Cardiac septum (tissue), 1 donor: ENCODE data around the gene NACC2. TPM values are rescaled to one million over a fixed set of nuclear protein-coding genes. Genes with fewer than 3 reads are reported as not detected.
"Not testable (repeated sequence)": the region's sequence is repeated elsewhere in the genome, so short reads cannot be mapped to it uniquely, and the experiment has no call there.

Source experiments
- DNase-seq: peaks from one replicate; pipeline ENCODE4 v3.0.0-alpha.2; 2020; ENCODE audit warnings: low spot score
- intact Hi-C: fragments of 100-400 bp; cut with DNase I; formaldehyde crosslinking; loops from one replicate; pipeline ENCODE4 v1.14.0; 2022
- total RNA-seq: library from RNA; stranded (reverse); fragmentation: NEBNext Ultra II Directional; extraction: Animal tissue kit (Norgen Biotek cat#: 25700); gene quantifications from one replicate; pipeline ENCODE4 v1.2.1, GENCODE V29; 2021
- donor health status: DM: no; HTN: no; CAD: no.

NACC2 gene
- total RNA-seq, 1 donor from 2014 or later, result 57.8 TPM

DNA sequence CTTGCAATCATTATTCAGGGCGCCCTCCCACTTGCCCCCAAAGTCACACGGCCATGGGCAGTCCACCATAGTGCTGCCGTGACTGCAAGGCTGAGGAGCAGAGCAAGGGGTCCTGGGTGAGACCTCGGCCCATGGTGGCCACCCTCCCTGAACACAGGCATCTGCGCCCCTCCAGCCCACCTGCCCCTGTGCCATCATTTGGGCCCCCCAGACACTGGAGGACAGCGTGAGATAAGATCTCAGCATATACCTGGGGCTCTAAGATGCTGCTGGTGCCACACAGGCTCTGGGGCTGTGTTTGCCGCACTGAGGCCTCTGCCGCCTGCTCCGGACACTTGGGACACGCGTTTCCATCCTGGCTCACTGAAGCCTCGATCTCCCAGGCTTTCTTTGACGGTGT lies 20.1 kb upstream of the NACC2 start:
- intact Hi-C loops, result loop anchor here (5.0 kb wide), 1 partner anchor 208 kb away; the partner anchor contains the start of gene CAMSAP1
- DNase-seq, result no peak

DNA sequence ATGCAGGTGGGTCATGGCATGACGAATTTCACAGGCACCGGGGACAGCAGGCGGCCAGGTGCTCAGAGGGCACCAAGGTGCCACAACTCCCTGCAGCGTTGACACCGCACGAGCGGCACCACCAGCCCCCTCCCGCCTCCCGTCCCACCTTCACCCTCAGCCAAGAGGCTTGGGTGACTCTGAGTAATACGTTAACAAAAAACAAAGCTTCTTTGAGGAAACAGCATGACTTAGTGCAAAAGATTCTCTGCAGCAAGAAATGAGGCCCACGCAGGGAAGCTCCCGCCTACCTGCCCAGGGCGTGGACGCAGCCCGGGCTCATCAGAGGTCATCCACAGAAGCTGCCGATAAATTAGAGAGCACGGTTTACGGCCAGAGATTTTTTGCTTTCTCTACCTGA lies 19.5 kb upstream of the NACC2 start:
- intact Hi-C loops, result loop anchor here (5.0 kb wide), 1 partner anchor 207 kb away; the partner anchor contains the start of gene CAMSAP1
- DNase-seq, result no peak

DNA sequence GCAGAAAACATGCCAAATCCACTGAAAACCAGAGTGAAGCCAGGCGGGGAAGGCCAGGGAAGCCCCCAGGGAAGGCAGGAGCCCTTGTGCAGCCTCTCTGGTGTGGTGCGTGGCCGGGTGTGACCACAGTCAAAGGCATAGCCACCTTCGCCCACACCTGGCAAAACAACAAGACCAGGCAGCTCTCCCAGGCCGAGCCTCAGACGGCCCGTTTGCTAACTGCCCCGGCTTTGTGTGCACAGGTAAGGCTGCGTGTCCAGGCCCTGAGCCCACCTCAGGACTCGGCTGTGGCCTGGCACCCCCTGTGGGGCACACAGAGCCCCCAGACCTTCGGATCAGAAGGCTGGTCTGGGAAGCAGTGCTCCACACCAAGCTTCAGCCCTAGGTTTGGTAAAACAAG lies 17.5 kb upstream of the NACC2 start:
- no peak for DNase-seq
- intact Hi-C loops, result no loop called here

DNA sequence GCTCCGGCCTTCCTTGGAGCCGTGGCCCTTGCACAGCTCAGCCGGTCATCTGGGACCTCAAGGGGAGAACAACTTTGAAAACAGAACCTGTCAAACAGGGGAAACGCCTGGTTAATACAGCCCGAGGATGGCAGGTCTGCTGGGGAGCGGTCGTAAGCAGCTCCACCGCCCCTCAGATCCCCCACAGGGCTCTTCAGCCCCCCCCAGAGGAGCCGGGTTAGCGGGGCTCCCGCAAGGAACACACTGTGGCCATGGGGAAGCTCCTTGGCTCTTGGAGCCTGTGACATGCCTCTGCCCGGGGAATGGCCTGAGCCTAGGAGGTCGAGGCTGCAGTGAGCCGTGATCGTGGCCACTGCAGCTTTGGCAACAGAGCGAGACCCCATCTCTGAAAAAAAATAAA lies 16.8 kb upstream of the NACC2 start:
- intact Hi-C loops, result no loop called here
- DNase-seq, result no peak

DNA sequence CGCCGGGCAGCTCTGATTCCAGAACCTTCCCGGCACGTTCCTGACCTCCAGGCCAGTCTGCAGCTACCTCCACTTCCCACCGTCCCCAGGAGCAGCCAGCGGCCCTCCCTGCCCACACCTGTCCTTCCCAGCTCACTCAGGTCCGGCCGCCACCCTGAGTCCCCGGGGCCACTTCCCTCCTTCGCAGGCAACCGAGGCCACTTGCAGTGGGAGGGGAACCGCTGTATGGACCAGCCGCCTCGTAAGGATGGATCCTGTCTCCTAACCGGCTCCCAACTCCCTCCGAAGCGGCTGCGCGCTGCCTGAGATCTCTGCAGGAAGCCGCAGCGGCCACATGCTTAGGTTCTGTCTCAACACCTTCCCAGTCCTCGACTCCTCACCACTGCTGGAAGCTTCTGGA lies 16.1 kb upstream of the NACC2 start:
- intact Hi-C loops, result no loop called here
- no peak for DNase-seq

DNA sequence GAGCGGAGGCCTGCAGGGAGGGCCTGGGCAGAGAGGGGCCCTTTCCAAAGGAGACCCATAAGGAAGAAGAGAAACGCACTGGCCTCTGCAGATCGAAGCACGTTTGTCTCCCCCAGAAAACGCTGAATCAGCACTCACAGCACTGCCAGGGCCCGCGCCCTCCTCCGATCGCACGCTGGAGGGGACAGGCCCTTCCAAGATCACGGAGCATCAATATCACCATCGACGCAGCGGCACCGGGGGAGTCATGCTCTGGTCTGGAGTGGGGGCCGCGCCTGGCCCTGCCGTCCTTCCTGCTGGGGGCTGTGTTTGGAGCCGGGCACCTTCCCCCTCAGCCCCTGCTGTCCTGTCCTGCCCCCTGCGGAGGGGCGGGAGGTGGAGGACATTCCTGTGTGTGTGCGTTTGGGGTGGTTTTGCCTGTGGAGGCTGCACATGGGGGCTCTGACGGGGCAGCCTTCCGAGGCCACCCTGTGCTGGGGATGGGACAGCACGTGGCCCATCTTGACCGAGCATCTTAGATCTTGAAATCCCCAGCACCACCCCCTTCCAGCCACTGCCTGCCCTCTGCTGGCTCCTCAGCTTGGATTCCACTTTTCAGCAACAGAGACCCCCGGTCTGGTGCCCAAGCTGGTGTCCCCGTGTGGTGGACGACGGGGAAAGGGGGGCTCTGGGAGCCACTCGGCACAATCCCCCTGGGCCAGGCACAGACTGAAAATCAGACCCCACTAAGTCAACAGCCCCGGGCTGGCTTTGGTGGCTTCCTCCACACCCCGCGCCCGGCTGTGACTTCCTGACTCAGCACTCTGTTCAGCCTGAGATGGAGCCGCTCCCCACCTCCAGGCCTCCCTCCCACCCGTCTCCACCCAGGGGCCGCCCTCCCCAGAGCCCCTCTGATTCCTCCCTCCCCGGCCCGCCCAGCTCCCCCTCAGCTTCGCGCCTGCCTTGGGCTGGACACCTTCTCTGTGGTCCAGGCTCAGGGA lies 15.3 kb upstream of the NACC2 start:
- intact Hi-C loops, result no loop called here
- DNase-seq, result no peak

DNA sequence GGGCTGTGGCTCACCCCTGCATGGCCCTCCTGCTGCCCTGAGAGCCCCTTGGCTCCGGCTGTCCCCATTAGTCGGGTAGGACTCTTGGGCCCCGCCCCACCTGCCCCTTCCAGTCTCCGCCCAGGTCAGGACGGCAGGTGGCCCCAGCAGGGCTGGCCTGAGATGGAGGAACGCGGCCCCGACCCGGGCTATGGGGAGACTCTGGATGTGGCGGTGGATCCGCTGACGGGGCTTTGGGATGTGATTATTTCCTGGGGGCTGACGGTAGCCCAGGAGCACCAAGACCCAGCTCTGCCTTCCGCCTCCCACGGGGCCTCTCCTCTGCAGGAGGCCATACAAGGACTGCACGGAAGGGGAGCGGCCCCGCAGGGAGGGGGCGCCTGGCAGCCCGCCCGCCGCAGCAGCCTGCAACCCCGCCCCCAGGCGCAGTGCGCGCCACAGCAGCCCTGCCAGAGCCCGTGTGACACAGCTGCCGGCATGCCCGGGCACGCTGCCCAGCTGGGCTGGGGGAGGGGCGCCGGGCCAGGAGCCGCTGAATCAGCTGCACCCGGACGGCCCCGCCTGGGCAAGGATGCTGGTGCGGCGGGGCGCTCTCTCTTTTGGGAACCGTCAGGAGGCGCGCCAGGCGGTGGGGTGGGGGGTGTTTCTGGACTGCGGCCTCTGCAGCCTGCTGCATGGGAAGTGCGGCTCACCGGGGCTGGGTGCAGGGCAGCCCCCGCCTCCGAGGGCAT lies 14.4 kb upstream of the NACC2 start:
- intact Hi-C loops, result loop anchor here (1.0 to 5.0 kb wide), 2 partner anchors 15 to 57 kb away; no protein-coding TSS in a partner anchor
- peak; percentile 95 for DNase-seq

DNA sequence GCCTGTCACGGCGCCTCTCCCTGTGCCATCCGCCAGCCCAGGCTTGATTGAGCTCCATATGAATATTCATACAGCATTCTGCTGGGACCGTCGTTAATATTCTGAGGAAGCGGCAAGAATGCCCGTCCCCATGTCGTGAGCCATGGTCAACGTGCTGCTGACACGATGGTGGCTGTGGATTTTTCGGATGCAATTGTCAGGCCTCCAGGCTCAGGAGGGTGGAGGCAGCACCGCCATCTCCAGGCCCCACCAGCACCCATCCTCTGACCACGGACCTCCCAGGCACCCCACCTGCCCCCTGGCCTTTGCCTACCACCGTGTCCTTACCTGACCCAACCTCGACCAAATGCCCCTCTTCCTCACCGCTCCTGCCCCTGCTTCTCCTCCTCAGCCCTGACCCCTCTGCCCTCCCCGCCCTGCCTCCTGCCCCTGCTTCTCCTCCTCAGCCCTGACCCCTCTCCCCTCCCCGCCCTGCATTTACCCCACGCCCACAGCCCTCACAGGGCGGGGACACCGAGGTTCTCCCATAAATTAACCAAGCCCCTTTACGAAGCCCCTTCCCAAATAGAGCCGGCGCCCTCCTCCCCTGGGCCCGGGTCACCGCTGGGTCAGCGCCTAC lies 13.7 kb upstream of the NACC2 start:
- no peak for DNase-seq
- intact Hi-C loops, result loop anchor here (1.0 to 5.0 kb wide), 2 partner anchors 14 to 56 kb away; no protein-coding TSS in a partner anchor

DNA sequence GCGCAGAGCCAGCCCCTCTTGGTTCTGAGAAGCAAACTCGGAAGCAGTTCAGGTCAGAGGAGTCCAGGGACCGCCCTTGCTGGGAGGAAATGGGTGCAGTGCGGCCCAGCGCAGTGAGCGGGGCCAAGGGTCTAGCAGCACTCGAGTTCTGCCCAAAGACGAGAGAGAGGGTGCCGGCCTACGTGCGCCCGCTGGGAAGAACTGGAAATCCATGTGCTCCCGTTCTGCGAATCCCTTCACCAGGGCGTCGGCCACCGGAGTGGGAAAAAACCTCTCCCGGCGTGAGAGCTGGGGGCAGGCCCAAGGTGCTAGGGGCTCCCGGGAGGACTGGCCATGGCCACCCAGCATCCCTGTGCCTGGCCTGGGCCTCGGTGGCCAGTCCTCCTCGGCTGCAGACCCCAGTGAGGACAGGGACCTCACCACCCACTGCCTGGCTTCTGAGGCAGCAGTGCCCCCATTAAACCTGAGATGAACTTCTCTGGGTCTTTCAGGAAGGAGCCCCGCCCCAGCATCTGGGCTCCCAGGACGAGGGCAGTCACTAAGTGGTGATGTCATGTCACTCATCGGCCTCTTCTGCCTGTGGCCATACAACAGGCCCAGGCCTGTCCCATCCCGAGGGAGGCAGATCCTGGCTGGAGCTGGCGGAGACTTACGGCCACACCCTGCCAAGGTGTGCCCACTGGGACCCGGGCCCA lies 13.0 kb upstream of the NACC2 start:
- intact Hi-C loops, result loop anchor here (5.0 kb wide), 1 partner anchor 56 kb away; no protein-coding TSS in a partner anchor
- no peak for DNase-seq

DNA sequence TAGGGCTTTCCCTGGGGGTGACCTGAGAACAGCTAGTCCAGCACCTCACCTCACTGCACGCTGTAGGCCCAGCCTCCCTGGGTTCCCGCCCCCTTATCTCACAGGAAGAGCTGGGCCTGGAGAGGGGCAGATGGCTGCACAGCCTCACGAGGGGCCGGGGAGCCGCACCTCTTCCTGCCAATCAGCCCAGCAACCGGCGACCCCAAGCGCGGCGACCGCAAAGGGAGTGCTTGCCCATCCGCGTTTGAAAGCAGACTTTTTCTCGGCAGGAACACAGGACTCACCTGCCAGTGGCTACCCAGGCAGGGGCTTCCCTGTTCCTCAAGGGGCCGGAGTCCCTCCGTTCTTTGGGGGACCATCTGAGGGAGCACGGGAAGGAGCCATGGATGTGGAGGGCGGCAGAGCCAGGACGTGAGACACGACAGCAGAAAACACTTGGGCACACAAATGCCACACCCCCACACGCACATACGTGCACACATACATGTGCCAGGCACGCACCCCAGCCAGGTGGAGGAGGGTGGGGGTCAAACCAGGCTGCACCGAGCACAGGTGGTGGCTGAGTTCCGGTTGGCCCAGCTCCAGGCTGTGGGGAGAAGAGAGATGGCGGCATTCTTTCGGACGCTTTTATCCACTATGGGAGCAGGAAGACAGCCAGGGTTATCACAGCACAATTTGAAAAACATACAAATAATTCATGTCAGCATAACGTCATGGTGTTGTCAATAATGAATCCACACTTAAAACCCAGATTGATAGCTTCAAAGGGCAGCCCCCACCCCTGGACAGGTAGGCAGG lies 12.3 kb upstream of the NACC2 start:
- intact Hi-C loops, result loop anchor here (5.0 kb wide), 1 partner anchor 55 kb away; no protein-coding TSS in a partner anchor

DNA sequence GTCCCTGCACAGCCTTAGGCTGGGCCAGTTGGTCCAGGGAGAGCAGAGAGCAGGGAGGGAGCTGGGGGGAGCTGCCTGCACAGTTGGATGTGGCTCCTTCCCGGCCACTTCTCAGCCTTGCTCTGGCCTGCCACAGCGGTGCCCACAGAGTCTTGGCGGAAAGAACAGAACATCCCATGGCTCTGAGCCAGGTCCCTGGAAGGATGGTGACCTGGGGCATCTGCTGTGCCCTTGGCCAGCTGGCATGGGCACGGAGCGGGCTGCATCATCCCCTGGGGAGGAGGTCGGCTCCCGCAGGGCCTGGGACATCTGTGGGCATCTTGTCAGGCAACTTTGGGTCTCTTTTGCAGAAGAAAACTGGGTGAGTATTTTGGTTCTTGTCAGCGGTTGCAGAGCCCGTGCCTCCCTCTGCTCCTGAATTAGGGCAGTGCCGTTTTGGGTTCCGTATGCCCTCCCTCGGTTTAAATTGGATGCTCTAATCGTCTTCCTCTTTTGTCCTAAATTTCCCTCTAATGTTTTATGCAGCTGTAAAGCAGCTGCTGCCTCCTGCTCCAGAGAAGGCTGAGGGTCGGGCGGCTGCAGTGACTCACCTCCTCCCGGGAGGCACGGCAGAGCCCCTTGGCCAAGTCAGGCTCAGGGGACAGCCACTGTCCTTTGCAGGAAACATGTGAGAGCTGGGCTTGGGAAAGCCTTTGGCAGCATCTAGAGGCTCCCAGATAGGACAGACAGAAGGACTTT lies 10.5 kb upstream of the NACC2 start:
- DNase-seq, result no peak

More for the DNA sequence above, 12.3 kb upstream of the NACC2 start:
- no peak for DNase-seq

DNA sequence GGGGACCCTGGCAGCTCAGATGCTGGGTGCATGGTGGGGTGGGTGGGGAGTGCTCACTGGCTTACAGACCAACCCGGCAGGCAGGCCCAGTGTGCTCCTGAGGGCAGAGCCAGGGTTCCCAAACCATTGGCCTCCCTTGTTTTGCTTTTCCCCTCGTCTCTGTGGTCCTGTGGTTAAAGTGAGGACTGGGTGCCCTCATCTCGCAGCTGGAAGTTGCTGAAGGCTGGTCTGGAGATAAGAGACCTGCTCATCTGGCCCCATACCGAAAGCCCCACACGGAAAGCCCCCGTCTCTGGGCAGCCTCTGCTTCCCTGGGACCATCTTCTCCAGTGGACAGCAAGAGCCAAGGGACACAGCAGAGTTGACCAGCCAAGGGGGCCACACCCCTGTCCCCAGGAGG lies 9.8 kb upstream of the NACC2 start:
- intact Hi-C loops, result loop anchor here (5.0 kb wide), 1 partner anchor 53 kb away; no protein-coding TSS in a partner anchor
- no peak for DNase-seq

More for the DNA sequence above, 10.5 kb upstream of the NACC2 start:
- intact Hi-C loops, result loop anchor here (5.0 kb wide), 1 partner anchor 53 kb away; no protein-coding TSS in a partner anchor

DNA sequence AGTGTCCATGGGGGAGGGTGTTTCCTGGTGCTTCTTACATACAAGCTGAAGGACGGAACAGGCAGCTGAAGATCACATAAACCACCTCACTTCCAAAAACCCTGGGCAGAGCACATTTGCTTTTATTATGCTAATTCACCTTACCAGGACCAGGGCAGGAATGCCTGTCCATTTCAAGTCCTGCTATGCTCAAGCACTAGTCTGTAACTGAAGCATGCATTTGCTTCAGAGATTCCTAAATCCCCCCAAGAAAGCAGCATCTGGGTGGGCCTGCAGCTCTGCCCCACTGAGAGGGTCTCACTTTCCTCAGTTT lies 9.4 kb upstream of the NACC2 start:
- no peak for DNase-seq
- intact Hi-C loops, result no loop called here

DNA sequence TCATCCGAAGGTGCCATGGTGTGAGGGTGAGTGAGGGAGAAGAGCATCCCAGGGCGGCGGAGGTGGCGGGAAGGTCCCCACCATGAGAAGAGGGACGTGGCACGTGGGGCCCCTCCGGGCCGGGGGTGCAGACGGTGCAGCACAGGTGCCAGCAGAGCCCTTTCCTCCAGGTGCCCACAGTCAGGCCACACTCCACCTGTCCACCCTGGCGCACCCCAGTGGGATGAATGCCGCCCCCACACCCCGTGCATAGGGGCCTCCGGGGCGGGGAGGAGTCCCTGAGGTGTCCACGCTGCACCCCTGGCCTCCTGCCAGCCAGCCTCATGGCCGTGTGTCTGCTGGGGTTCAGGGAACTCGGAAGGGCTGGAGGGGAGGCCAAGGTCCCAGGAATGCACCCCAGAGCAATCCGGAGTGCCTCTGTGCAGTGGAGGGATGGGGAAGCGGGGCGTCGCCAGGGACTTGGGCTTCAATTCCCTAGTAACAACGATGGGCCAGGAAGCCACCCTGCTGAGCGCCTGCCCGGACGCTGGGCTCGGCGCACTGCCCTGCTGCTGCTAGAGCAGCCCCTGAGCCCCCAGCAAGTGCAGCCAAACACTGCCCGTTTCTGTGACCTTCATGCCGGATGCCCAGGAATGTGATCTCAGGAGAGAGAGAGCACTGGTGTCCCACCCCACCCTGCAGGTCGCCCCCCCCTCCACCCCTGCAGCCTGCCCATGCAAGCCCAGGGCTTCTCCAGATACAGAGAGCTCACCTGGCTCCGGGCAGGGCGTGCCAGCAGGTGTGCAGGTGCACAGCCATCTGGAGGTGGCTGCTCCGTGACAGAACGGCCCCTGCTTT lies 8.8 kb upstream of the NACC2 start:
- intact Hi-C loops, result no loop called here

DNA sequence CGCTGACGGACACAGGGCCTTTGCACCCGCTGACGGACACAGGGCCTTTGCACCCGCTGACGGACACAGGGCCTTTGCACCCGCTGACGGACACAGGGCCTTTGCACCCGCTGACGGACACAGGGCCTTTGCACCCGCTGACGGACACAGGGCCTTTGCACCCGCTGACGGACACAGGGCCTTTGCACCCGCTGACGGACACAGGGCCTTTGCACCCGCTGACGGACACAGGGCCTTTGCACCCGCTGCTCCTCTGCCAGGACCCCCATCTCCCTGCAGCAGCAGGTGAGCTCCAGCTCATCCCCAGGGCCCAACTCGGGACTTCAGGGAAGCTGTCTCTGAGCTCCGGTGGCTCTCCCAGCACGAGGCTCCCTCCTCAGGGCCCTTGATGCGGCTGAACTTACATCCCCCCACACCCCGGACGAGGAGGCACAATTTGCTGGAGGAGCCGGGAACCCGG lies 6.6 kb upstream of the NACC2 start:
- intact Hi-C loops, DNase-seq: not testable (repeated sequence)

More for the DNA sequence above, 8.8 kb upstream of the NACC2 start:
- DNase-seq, result no peak

DNA sequence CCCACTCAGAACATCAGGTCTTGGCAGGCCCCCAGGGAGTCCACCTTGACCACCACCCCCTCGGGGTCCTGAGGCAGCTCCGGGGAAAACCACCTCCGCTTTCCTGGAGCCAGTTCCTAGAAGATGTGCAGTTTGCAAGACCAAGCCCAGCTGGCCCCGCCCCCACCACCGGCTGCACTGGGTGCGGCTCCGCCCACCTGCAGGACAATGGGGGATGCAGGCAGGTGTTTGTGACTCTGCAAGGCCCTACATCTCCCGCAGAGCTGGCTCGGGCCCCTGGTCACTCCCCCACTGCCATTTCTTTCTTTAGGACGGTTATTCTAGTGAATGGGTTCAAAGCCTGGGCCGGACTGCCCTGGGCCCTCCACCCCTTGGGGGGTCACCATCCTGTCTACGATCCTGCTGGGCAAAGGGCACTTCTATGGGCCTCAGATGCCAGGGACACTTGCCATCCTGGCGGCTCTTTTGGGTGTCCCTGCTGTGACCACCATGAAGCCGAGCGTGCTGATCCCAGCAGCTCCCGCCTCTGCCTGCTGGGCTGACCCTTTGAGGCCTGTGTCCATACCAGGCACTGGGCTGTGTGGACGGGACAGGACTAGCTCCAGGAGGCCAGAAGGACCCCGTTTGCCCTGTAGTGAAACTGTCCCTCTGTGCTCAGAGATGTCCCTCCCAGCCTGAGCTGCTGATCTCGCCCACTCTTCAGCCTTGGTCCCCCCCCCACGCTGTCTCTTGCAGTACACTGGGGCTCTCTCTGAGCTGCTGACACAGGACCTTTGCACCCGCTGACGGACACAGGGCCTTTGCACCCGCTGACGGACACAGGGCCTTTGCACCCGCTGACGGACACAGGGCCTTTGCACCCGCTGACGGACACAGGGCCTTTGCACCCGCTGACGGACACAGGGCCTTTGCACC lies 5.9 kb upstream of the NACC2 start:
- DNase-seq, result no peak
- intact Hi-C loops, result no loop called here
